GM12891 (cell line): ENCODE results near the gene PCCA.
"Not testable (repeated sequence)": the region's sequence is repeated elsewhere in the genome, so short reads cannot be mapped to it uniquely, and the experiment has no call there.

Source experiments
- DNase-seq: peaks from one replicate; pipeline ENCODE4 v3.0.0; 2011; ENCODE audit warnings: low spot score; ENCODE audit not compliant: insufficient read length
- FAIRE-seq: peaks from 2 replicates; lab custom pipeline; 2011; peaks lifted over from hg19 to GRCh38; lab: Jason Lieb, UNC
- PAX5 ChIP-seq: IDR thresholded peaks from 2 replicates; pipeline ENCODE4 v1.6.1; 2011; ENCODE audit warnings: low read length, moderate library complexity, mild to moderate bottlenecking; ENCODE audit not compliant: insufficient read depth, severe bottlenecking
- POLR2A ChIP-seq: IDR thresholded peaks from 2 replicates; pipeline ENCODE4 v1.6.1; 2011; ENCODE audit warnings: low read depth, low read length, control low read depth
- POLR2AphosphoS5 ChIP-seq: IDR thresholded peaks from 2 replicates; pipeline ENCODE4 v1.6.1; 2011; ENCODE audit warnings: low read depth, low read length, control low read depth
- POU2F2 ChIP-seq: IDR thresholded peaks from 2 replicates; pipeline ENCODE4 v1.6.1; 2011; ENCODE audit warnings: low read depth, mild to moderate bottlenecking, control low read depth, low read length, moderate library complexity
- SPI1 ChIP-seq: IDR thresholded peaks from 2 replicates; pipeline ENCODE4 v1.6.1; 2011; ENCODE audit warnings: low read depth, low read length, control low read depth
- TAF1 ChIP-seq: IDR thresholded peaks from 2 replicates; pipeline ENCODE4 v1.6.1; 2011; ENCODE audit warnings: low read depth, low read length, control low read depth

PCCA gene

GRCh38 chr13:100314132-100314910 lies 225.4 kb downstream of the PCCA start:
- no peak for TF ChIP-seq PAX5
- no peak for TF ChIP-seq POU2F2
- TF ChIP-seq POLR2AphosphoS5 = no peak
- no peak for TF ChIP-seq POLR2A
- FAIRE-seq = peak; percentile 76
- DNase-seq = no peak

- FAIRE-seq (no peak), DNase-seq (no peak)
- TF ChIP-seq PAX5 (no peak), POLR2AphosphoS5 (no peak), SPI1 (no peak), POU2F2 (no peak), TAF1 (no peak), POLR2A (no peak)
These were observed 226.6 kb downstream of the PCCA start for GRCh38 chr13:100315522-100315921.

- FAIRE-seq, DNase-seq: not testable (repeated sequence)
These were observed 229.6 kb downstream of the PCCA start for GRCh38 chr13:100318473-100318872.

GRCh38 chr13:100323937-100324336 lies 235.0 kb downstream of the PCCA start:
- TF ChIP-seq PAX5 (no peak), POLR2A (no peak), POLR2AphosphoS5 (no peak), POU2F2 (no peak), TAF1 (no peak), SPI1 (no peak)
- no peak for FAIRE-seq
- no peak for DNase-seq

GRCh38 chr13:100330662-100331061 lies 241.8 kb downstream of the PCCA start:
- FAIRE-seq = no peak
- no peak for DNase-seq
- TF ChIP-seq PAX5 (no peak), POLR2AphosphoS5 (no peak), SPI1 (no peak), POU2F2 (no peak), TAF1 (no peak), POLR2A (no peak)

- DNase-seq = no peak
- TF ChIP-seq PAX5 (no peak), POLR2AphosphoS5 (no peak), POLR2A (no peak), POU2F2 (no peak), SPI1 (no peak), TAF1 (no peak)
- FAIRE-seq = no peak
These were observed 244.2 kb downstream of the PCCA start for GRCh38 chr13:100333141-100333540.

- TF ChIP-seq POLR2AphosphoS5 = no peak
- FAIRE-seq (no peak), DNase-seq (no peak)
These were observed 245.3 kb downstream of the PCCA start for GRCh38 chr13:100334214-100334613.

GRCh38 chr13:100336795-100337516 lies 248.1 kb downstream of the PCCA start:
- TF ChIP-seq POLR2AphosphoS5 = no peak
- TF ChIP-seq TAF1 = no peak
- no peak for TF ChIP-seq PAX5
- no peak for TF ChIP-seq SPI1
- no peak for FAIRE-seq
- DNase-seq = no peak

- TF ChIP-seq PAX5 (no peak), TAF1 (no peak), SPI1 (no peak), POLR2AphosphoS5 (no peak), POU2F2 (no peak)
- no peak for FAIRE-seq
- DNase-seq = no peak
These were observed 249.4 kb downstream of the PCCA start for GRCh38 chr13:100338275-100338674.

- DNase-seq (no peak), FAIRE-seq (no peak)
- TF ChIP-seq POU2F2 (no peak), POLR2A (no peak), PAX5 (no peak), SPI1 (no peak), TAF1 (no peak), POLR2AphosphoS5 (no peak)
These were observed 250.6 kb downstream of the PCCA start for GRCh38 chr13:100339411-100339940.
